ENCODE results near the gene STBD1.

STBD1 gene

DNA sequence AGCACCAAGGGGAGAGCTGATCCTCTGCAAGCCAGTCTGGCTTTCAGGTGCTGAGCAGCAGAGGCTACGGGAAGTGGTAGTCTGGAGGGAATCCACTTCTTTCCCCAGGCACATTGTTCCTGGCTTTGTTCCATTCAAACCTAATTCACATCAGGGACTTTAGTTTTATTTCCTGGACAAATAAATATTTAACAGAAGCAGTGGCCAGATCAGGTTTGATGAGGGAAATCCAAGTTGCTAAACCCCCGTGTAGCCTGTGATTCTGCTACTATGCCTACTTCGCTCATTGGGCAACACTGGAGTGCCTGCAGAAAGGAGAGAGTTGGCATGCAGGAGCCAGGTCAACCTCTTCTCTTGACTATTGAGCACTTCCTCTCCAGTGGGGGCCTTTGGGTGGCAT lies 13.8 kb upstream of the STBD1 start:
- no peaks in the 10 kb centered on the region for H3K36me3 ChIP-seq (ENCODE audit: insufficient read depth, low read depth, low read length)
- H3K9ac ChIP-seq (ENCODE audit: low read depth, low read length) = no peak overlapping the region
- no peaks in the 10 kb centered on the region for H3K27me3 ChIP-seq (ENCODE audit: insufficient read depth, low read length)
- no peak overlapping the region for H3K27ac ChIP-seq (ENCODE audit: low read length)
- H3K9me3 ChIP-seq (ENCODE audit: insufficient read depth, low read depth, low read length) = peaks cover 8% of the 10 kb centered on the region; the same call in 1 of the 2 replicates
- H3K4me3 ChIP-seq (ENCODE audit: low read length) = no peak overlapping the region
- H3K4me1 ChIP-seq (ENCODE audit: insufficient read depth, low read length) = no peaks in the 10 kb centered on the region

DNA sequence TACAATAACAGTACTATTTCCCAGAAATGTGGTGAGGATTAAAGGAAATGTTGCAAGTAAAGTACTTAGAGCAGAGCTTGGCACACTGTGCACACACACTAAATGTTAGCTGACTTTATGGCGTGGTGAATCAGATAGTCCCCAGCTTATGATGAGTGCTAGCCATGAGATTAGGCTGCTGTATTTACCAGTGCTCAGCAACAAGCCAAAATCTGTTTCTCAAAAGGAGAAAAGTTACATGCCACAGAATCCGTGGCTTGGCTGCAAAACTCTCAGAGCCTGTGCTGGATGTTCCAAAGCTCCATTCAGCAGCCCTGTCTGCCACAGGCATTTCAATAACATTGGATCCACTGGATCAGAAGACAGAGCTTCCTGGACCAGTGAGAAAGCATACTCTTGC lies 12.8 kb upstream of the STBD1 start:
- no peak overlapping the region for H3K9ac ChIP-seq (ENCODE audit: low read depth, low read length)

DNA sequence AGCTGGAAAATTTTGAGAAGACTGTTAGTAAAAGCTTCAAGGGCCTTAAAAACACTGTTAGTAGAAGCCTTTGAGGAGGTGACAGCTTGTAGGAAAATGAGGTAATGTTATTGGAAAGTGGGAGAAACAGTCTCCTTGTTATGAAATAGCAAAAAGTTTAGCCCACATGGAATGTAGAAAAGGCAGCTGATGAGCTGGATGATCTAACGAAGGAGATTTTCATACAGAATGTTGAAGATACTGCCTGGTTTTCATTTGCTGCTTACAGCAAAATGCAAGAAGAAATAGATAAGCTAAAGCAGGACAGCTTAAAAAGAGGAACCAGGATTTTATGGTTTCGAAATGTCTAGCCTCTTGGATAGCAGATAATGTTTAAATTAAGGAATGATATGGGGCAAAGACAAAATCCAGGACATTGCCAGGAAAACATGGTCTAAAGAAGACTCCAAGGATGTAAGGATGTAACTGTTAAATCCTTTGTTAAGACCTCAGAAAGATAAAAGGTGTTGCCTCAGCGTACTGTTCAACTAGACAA lies 10.2 kb upstream of the STBD1 start:
- Histone ChIP-seq H3K27ac (ENCODE audit: low read length) (no peak overlapping the region), H3K9me3 (ENCODE audit: insufficient read depth, low read depth, low read length) (peaks cover 16% of the 10 kb centered on the region), H3K36me3 (ENCODE audit: insufficient read depth, low read depth, low read length) (no peaks in the 10 kb centered on the region), H3K4me3 (ENCODE audit: low read length) (no peak overlapping the region), H3K4me1 (ENCODE audit: insufficient read depth, low read length) (no peaks in the 10 kb centered on the region), H3K27me3 (ENCODE audit: insufficient read depth, low read length) (no peaks in the 10 kb centered on the region), H3K9ac (ENCODE audit: low read depth, low read length) (no peak overlapping the region)

More for the DNA sequence above, 12.8 kb upstream of the STBD1 start:
- no peaks in the 10 kb centered on the region for H3K36me3 ChIP-seq (ENCODE audit: insufficient read depth, low read depth, low read length)
- H3K27me3 ChIP-seq (ENCODE audit: insufficient read depth, low read length) = no peaks in the 10 kb centered on the region
- H3K4me3 ChIP-seq (ENCODE audit: low read length) = no peak overlapping the region
- no peaks in the 10 kb centered on the region for H3K4me1 ChIP-seq (ENCODE audit: insufficient read depth, low read length)
- H3K9me3 ChIP-seq (ENCODE audit: insufficient read depth, low read depth, low read length) = peaks cover 16% of the 10 kb centered on the region
- H3K27ac ChIP-seq (ENCODE audit: low read length) = no peak overlapping the region

DNA sequence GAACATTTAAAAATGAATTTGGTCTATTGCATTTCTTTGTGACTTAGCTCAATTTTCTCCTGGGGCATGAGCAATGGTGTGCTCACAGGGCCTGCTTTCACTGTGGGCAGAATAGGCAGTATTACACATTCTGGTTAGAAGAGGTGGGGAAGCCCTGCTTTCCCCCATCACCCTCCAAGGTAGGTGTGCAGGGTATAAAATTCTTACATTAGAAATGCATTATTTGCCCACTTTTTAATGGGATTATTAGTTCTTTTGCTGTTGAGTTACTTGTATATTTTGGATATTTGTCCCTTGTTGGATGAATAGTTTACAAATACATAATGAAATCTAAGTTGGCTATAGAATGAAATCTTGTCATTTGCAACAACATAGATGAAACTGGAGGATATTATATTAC lies 8.3 kb upstream of the STBD1 start:
- Histone ChIP-seq H3K9ac (ENCODE audit: low read depth, low read length) (no peak overlapping the region), H3K27ac (ENCODE audit: low read length) (no peak overlapping the region), H3K9me3 (ENCODE audit: insufficient read depth, low read depth, low read length) (peaks cover 16% of the 10 kb centered on the region), H3K36me3 (ENCODE audit: insufficient read depth, low read depth, low read length) (no peaks in the 10 kb centered on the region), H3K4me3 (ENCODE audit: low read length) (no peak overlapping the region), H3K4me1 (ENCODE audit: insufficient read depth, low read length) (no peaks in the 10 kb centered on the region), H3K27me3 (ENCODE audit: insufficient read depth, low read length) (no peaks in the 10 kb centered on the region)

DNA sequence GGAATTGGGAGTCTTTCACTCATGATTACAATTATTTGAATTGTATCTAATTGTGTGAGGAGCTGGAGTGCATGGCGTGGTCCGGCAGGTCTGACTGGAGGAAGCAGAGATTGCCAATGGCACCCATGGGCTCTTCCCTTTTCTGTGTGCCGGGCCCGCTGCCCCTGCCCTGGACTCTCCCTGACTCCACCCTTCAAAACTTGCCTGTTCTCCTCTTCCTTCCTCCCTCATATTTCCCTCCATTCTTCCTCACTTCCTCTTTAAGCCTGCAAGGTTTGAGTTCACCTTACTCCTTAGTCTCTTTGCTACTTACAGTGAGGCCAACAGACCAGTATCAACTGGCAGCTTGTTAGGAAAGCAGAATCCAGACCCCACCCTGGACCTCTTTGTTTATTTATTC lies 6.5 kb upstream of the STBD1 start:
- Histone ChIP-seq H3K9me3 (ENCODE audit: insufficient read depth, low read depth, low read length) (peaks cover 16% of the 10 kb centered on the region), H3K27ac (ENCODE audit: low read length) (no peak overlapping the region), H3K36me3 (ENCODE audit: insufficient read depth, low read depth, low read length) (no peaks in the 10 kb centered on the region), H3K9ac (ENCODE audit: low read depth, low read length) (no peak overlapping the region), H3K27me3 (ENCODE audit: insufficient read depth, low read length) (peaks cover 11% of the 10 kb centered on the region), H3K4me1 (ENCODE audit: insufficient read depth, low read length) (no peaks in the 10 kb centered on the region), H3K4me3 (ENCODE audit: low read length) (no peak overlapping the region)

DNA sequence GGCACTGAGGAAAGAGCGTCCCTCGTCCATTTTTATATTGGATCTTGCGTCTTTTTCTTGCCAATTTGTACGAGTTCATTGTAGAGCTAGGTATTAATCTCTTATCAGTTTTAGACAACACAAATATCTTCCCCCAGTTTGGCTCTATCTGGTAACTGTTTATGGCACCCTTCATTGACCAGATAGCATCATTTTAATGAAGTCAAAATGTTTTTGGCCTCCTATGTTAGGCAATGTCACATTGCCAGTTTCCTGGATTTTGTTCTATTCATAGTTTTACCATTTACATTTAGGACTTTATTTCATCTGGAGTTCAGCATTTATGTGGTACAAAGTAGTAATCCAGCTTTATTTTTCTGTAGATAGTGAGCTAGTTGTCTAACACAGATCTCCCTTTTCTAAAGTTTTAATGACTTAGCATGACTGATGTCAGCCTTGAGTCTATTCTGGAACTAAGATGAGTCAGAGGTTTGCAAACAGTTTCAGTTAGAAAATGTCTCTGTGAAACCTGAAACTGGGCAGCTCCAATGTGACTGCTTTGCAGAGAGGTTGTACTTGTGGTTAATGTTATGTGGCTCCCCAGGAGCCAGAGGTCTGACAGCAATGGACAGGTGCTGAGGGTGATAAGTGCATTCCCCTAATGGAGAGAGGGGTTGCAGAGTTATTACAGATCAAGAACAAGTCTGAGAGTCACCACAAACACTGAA lies 5.3 kb upstream of the STBD1 start:
- peaks cover 4% of the 10 kb centered on the region; the same call in 1 of the 2 replicates for H3K4me1 ChIP-seq (ENCODE audit: insufficient read depth, low read length)
- H3K27me3 ChIP-seq (ENCODE audit: insufficient read depth, low read length) = peaks cover 23% of the 10 kb centered on the region
- no peaks in the 10 kb centered on the region for H3K36me3 ChIP-seq (ENCODE audit: insufficient read depth, low read depth, low read length)
- H3K27ac ChIP-seq (ENCODE audit: low read length) = no peak overlapping the region
- H3K4me3 ChIP-seq (ENCODE audit: low read length) = no peak overlapping the region
- no peak overlapping the region for H3K9ac ChIP-seq (ENCODE audit: low read depth, low read length)
- H3K9me3 ChIP-seq (ENCODE audit: insufficient read depth, low read depth, low read length) = peaks cover 16% of the 10 kb centered on the region

DNA sequence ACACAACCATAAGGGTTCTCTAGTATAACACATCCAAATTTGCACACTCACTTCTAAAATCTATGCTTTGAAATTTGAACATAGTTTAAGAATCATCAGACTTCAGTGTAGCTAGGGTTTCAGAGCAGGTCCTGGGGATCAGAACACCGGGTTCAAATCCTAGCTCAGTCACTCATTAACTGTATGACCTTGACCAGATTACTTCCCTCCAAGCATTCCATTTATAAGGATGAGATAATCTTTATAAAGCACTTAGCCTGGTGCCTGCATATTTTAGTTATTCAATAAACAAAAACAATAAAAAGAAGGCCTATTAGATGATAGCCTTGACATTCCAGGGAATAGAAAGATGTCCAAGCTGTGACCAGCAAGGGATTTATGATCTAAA lies 4.8 kb upstream of the STBD1 start:
- H3K27ac ChIP-seq (ENCODE audit: low read length) = no peak overlapping the region
- no peaks in the 10 kb centered on the region for H3K36me3 ChIP-seq (ENCODE audit: insufficient read depth, low read depth, low read length)
- H3K9ac ChIP-seq (ENCODE audit: low read depth, low read length) = no peak overlapping the region
- peaks cover 16% of the 10 kb centered on the region for H3K9me3 ChIP-seq (ENCODE audit: insufficient read depth, low read depth, low read length)
- peaks cover 4% of the 10 kb centered on the region; the same call in 1 of the 2 replicates for H3K4me1 ChIP-seq (ENCODE audit: insufficient read depth, low read length)
- peaks cover 25% of the 10 kb centered on the region for H3K27me3 ChIP-seq (ENCODE audit: insufficient read depth, low read length)
- H3K4me3 ChIP-seq (ENCODE audit: low read length) = no peak overlapping the region

DNA sequence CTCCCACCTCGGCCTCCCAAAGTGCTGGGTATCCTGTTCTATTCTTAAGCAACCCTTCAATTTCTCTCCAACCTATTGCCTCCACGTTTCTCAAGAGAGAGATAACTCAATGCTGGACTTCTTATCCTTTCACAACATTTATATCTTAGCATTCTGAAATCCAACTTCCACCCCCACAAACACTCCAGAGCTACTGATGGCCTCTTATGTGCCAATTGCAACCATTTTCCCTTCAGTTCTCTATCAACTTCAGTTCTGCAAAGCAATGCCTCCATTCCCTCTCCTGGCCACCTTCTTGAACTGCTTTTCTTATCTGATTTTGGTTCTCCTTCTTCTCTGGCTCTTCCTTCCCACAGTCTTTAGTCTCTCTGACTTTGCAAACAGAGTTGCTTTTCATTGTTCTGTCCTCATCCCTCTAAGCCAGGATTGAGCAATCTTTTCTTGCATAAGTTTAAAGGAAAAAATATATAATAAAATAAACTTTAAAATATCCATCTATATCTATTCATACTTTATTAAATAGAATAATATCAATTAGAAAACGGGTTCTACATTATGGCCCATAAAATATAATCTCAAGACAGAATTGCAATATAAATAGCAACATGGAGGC lies 3.6 kb upstream of the STBD1 start:
- Histone ChIP-seq H3K9ac (ENCODE audit: low read depth, low read length) (no peak overlapping the region), H3K4me1 (ENCODE audit: insufficient read depth, low read length) (peaks cover 4% of the 10 kb centered on the region; the same call in 1 of the 2 replicates), H3K36me3 (ENCODE audit: insufficient read depth, low read depth, low read length) (no peaks in the 10 kb centered on the region), H3K4me3 (ENCODE audit: low read length) (no peak overlapping the region), H3K9me3 (ENCODE audit: insufficient read depth, low read depth, low read length) (peaks cover 6% of the 10 kb centered on the region), H3K27me3 (ENCODE audit: insufficient read depth, low read length) (peaks cover 37% of the 10 kb centered on the region), H3K27ac (ENCODE audit: low read length) (no peak overlapping the region)

DNA sequence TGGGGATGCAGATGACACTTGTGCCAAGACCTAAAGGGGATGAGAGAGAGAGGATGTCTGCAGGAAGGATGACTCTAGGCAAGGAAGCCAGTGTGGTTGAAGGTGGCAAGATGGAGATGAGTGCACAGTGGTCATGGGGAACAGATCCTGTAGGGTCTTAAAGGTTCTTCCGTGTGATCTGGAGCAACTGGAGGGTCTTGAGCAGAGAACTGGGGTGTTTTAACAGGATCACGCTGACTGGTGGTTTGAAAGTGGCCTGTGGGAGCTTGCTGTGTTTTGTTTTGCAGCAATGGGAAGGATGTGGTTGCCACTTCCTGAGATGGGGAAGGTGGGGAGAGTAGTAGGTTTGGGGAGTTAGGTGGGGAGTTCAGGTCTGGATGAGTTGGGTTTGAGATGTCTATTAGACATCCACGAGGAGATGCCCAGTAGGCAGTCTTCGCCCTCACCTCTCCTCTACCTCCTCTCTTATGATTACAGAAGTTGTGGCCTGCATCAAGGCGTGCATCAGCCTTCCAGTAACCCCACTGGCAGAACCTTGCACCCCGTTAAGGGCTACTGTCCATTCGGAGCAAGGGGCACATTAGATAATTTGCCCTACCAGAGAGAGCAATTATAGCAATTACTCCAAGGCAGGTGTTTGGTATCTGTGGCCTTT lies 1.4 kb upstream of the STBD1 start:
- Histone ChIP-seq H3K9ac (ENCODE audit: low read depth, low read length) (peak overlapping the region; percentile 81; the same call in 1 of the 2 replicates), H3K4me3 (ENCODE audit: low read length) (peak overlapping the region; percentile 96), H3K4me1 (ENCODE audit: insufficient read depth, low read length) (peaks cover 4% of the 10 kb centered on the region; the same call in 1 of the 2 replicates), H3K9me3 (ENCODE audit: insufficient read depth, low read depth, low read length) (no peaks in the 10 kb centered on the region), H3K27me3 (ENCODE audit: insufficient read depth, low read length) (peaks cover 45% of the 10 kb centered on the region), H3K27ac (ENCODE audit: low read length) (no peak overlapping the region), H3K36me3 (ENCODE audit: insufficient read depth, low read depth, low read length) (peaks cover 7% of the 10 kb centered on the region)

DNA sequence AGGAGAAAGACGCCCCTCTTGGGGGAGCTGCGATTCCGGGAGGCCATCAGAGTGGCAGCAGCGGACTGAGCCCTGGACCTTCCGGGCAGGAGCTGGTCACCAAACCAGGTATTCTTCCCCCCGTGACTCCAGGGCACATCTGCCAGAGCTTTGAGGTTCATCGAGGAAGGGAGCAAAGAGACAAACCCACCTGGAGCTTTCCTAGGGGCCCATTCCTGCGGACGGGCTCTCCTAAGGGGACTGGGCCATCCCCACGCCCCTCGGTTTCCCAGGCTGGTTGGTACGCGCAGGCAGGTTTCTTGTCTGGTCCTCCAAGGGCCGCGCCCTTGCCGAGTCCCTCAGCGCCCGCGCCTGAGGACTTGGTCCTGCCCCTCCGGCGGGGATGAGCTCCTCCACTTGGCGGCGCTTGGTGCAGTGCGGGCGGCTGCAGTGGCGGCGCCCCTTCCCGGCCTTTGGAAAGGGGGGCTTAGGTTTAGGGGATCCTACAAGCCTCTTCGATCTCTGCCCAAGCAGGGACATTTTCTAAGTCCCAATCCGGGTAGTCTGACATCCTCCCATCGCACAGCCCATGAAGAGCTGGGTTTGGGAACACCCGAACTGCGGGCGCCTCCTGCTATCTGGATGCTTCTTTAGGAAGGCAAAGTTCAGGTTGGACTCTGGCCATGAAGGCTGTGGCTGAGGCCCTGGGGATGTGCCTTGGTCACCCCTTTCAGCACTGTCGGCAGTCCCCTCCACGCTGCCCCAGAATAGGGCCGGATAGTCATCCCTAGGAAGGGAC lies 538 bp downstream of the STBD1 start:
- Histone ChIP-seq H3K4me1 (ENCODE audit: insufficient read depth, low read length) (peaks cover 4% of the 10 kb centered on the region; the same call in 1 of the 2 replicates), H3K27me3 (ENCODE audit: insufficient read depth, low read length) (peaks cover 45% of the 10 kb centered on the region), H3K27ac (ENCODE audit: low read length) (no peak overlapping the region), H3K9me3 (ENCODE audit: insufficient read depth, low read depth, low read length) (no peaks in the 10 kb centered on the region), H3K9ac (ENCODE audit: low read depth, low read length) (peak overlapping the region; percentile 81; the same call in 1 of the 2 replicates), H3K36me3 (ENCODE audit: insufficient read depth, low read depth, low read length) (peaks cover 7% of the 10 kb centered on the region), H3K4me3 (ENCODE audit: low read length) (peak overlapping the region; percentile 96)

DNA sequence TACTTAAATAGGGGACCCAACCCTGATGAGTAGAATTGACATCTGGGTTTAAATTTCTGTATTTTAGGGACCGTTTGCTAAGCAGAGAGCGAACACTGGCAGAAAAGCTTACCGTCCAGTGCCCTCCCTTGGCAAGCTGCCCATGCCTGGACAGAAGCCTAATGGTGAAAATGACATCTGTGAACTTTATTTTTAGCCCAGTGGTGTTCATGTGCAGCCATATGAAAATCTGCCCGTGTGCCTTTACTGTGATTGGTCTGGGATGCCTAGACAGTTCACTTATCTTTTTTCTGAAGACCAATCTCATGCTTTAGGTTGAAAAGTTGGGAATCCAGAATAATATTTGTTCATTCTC lies 1.1 kb downstream of the STBD1 start:
- no peak overlapping the region for H3K27ac ChIP-seq (ENCODE audit: low read length)
- peak overlapping the region; percentile 96 for H3K4me3 ChIP-seq (ENCODE audit: low read length)

More for the DNA sequence above, 1.1 kb downstream of the STBD1 start:
- Histone ChIP-seq H3K27me3 (ENCODE audit: insufficient read depth, low read length) (peaks cover 45% of the 10 kb centered on the region), H3K9me3 (ENCODE audit: insufficient read depth, low read depth, low read length) (no peaks in the 10 kb centered on the region), H3K36me3 (ENCODE audit: insufficient read depth, low read depth, low read length) (peaks cover 7% of the 10 kb centered on the region), H3K9ac (ENCODE audit: low read depth, low read length) (peak overlapping the region; percentile 81; the same call in 1 of the 2 replicates), H3K4me1 (ENCODE audit: insufficient read depth, low read length) (peaks cover 4% of the 10 kb centered on the region; the same call in 1 of the 2 replicates)

All from iPS-20b (cell line).